Gastroesophageal sphincter (tissue), 4 donors: Measurements from ENCODE around the gene STARD13. TPM values are rescaled to one million over a fixed set of nuclear protein-coding genes. Genes with fewer than 3 reads are reported as not detected.

Source experiments
- ATAC-seq: fragments of 150-250 bp; one replicate; pipeline ENCODE4 v1.9.1; 2016; ENCODE audit warnings: mild to moderate bottlenecking, moderate library complexity
- H3K27ac ChIP-seq, 4 donors: fragments of 200-600 bp; sonication (generic) in 3 of 4; 1 replicate in 3 of 4; 2 replicates in 1 of 4; pipeline ENCODE4 v1.5.1; 2016 to 2019
- H3K27me3 ChIP-seq: fragments of 200-600 bp; sonication (generic); one replicate; pipeline ENCODE4 v1.5.1; 2019
- H3K36me3 ChIP-seq, 2 donors: fragments of 200-600 bp; sonication (generic); one replicate each; pipeline ENCODE4 v1.5.1; 2019; ENCODE audit warnings: control low read depth in 1 of 2
- H3K4me1 ChIP-seq, 3 donors: fragments of 200-600 bp; sonication (generic); 1 replicate in 2 of 3; 2 replicates in 1 of 3; pipeline ENCODE4 v1.5.1; 2016 to 2019; ENCODE audit warnings: control low read depth in 2 of 3
- H3K4me3 ChIP-seq, 2 donors: fragments of 200-600 bp; sonication (generic); one replicate each; pipeline ENCODE4 v1.5.1; 2019; ENCODE audit warnings: mild to moderate bottlenecking in 1 of 2, moderate library complexity in 1 of 2
- H3K9me3 ChIP-seq, 3 donors: fragments of 200-600 bp; sonication (generic); one replicate each; pipeline ENCODE4 v1.5.1; 2017 to 2019; ENCODE audit warnings: control low read depth in 2 of 3
- CTCF ChIP-seq, 4 experiments: fragments of 200-600 bp in 2 of 4; fragments of 450-650 bp in 2 of 4; sonication (generic) in 1 of 4; IDR thresholded peaks; one replicate each; pipeline ENCODE4 v1.5.1; 2017 to 2019; ENCODE audit warnings: antibody characterized with exemption in 4 of 4, mild to moderate bottlenecking in 2 of 4, moderate library complexity in 2 of 4
- EP300 ChIP-seq: sonication (generic); formaldehyde crosslinking; IDR thresholded peaks from one replicate; pipeline ENCODE4 v1.6.1; 2017; ENCODE audit warnings: antibody characterized with exemption, mild to moderate bottlenecking
- POLR2A ChIP-seq, 2 donors: fragments of 450-650 bp; IDR thresholded peaks; one replicate each; pipeline ENCODE4 v1.6.1; 2017; ENCODE audit warnings: antibody characterized with exemption in 2 of 2, mild to moderate bottlenecking in 2 of 2, moderate library complexity in 1 of 2
- POLR2AphosphoS5 ChIP-seq: sonication (generic); formaldehyde crosslinking; IDR thresholded peaks from one replicate; pipeline ENCODE4 v1.6.1; 2017; ENCODE audit warnings: antibody characterized with exemption
- WGBS, 2 donors: methylation state at CpG; one replicate each; pipeline ENCODE4 v1.1.5; 2018; ENCODE audit warnings: low coverage in 1 of 2; 5-methylcytosine and 5-hydroxymethylcytosine counted together
- total RNA-seq, 4 donors: library from RNA; depleted of rRNA; stranded (reverse); fragments of >200 nt; gene quantifications; one replicate each; pipeline ENCODE4 v1.1.0, GENCODE V29; 2016

Gene STARD13
- total RNA-seq, 4 donors from 2014 or later: 46.2 to 63.3 (median 49.3) TPM

- WGBS, 2 donors: 38 to 39% methylated on average over 3 of the region's 3 CpGs
- Histone ChIP-seq H3K27ac (peak overlapping the region; percentile 83 to 90 (median 86)), H3K4me1 (peaks cover 12 to 76% (median 29%) of the 10 kb centered on the region in 3 donors), H3K27me3 (no peaks in the 10 kb centered on the region), H3K4me3 (no peak overlapping the region), H3K36me3 (no peaks in the 10 kb centered on the region), H3K9me3 (no peaks in the 10 kb centered on the region)
- peak; percentile 63 for ATAC-seq
- TF ChIP-seq CTCF (IDR thresholded peaks at IDR 0.05): no peak
- peak; percentile 16 for TF ChIP-seq POLR2AphosphoS5
- no peak for TF ChIP-seq POLR2A (IDR thresholded peaks at IDR 0.05)
- TF ChIP-seq EP300: no peak
Measured at GRCh38 chr13:33207615-33207961, 78.0 kb downstream of the STARD13 start.

- Histone ChIP-seq H3K9me3 (no peaks in the 10 kb centered on the region), H3K4me1 (peaks cover 12 to 78% (median 29%) of the 10 kb centered on the region in 3 donors), H3K4me3 (no peak overlapping the region), H3K27ac (peak overlapping the region; percentile 83 to 90 (median 86)), H3K27me3 (no peaks in the 10 kb centered on the region), H3K36me3 (no peaks in the 10 kb centered on the region)
- WGBS, 2 donors: 53 to 71% methylated on average over 5 of the region's 5 CpGs
- no peak for ATAC-seq
- TF ChIP-seq POLR2AphosphoS5 (no peak), CTCF (IDR thresholded peaks at IDR 0.05) (no peak), EP300 (no peak), POLR2A (IDR thresholded peaks at IDR 0.05) (no peak)
Measured at GRCh38 chr13:33206945-33207614, 78.5 kb downstream of the STARD13 start.

- ATAC-seq: no peak
- no peak overlapping the region for H3K4me3 ChIP-seq
- no peaks in the 10 kb centered on the region for H3K9me3 ChIP-seq
- H3K4me1 ChIP-seq: peaks cover 12 to 84% (median 29%) of the 10 kb centered on the region in 3 donors
- H3K27ac ChIP-seq: peak overlapping the region; percentile 83 to 90 (median 86)
- H3K27me3 ChIP-seq: no peaks in the 10 kb centered on the region
- no peaks in the 10 kb centered on the region for H3K36me3 ChIP-seq
- 67 to 70% methylated on average over 2 to 3 of the region's 3 CpGs for WGBS, 2 donors
- TF ChIP-seq CTCF (IDR thresholded peaks at IDR 0.05): no peak
- TF ChIP-seq EP300: no peak
- TF ChIP-seq POLR2AphosphoS5: no peak
- TF ChIP-seq POLR2A (IDR thresholded peaks at IDR 0.05): no peak
Measured at GRCh38 chr13:33206425-33206824, 79.1 kb downstream of the STARD13 start.

GRCh38 chr13:33205804-33206221, 79.7 kb downstream of the STARD13 start:
- H3K36me3 ChIP-seq: no peaks in the 10 kb centered on the region
- peaks cover 12 to 90% (median 29%) of the 10 kb centered on the region in 3 donors for H3K4me1 ChIP-seq
- no peaks in the 10 kb centered on the region for H3K27me3 ChIP-seq
- no peak for ATAC-seq
- WGBS, 2 donors: 0 to 4% methylated on average over 3 to 6 of the region's 6 CpGs
- H3K9me3 ChIP-seq: no peaks in the 10 kb centered on the region
- H3K27ac ChIP-seq: peak overlapping the region; percentile 83 to 90 (median 86)
- H3K4me3 ChIP-seq: peak overlapping the region; percentile 50 to 81
- TF ChIP-seq CTCF (IDR thresholded peaks at IDR 0.05): no peak
- TF ChIP-seq EP300: no peak
- no peak for TF ChIP-seq POLR2A (IDR thresholded peaks at IDR 0.05)
- no peak for TF ChIP-seq POLR2AphosphoS5

GRCh38 chr13:33205224-33205623, 80.3 kb downstream of the STARD13 start:
- 7 to 13% methylated on average over 4 of the region's 4 CpGs for WGBS, 2 donors
- Histone ChIP-seq H3K9me3 (no peaks in the 10 kb centered on the region), H3K4me1 (peaks cover 12 to 95% (median 29%) of the 10 kb centered on the region in 3 donors), H3K4me3 (peak overlapping the region; percentile 50 to 81), H3K27ac (peak overlapping the region; percentile 83 to 90 (median 86)), H3K36me3 (no peaks in the 10 kb centered on the region), H3K27me3 (no peaks in the 10 kb centered on the region)
- no peak for ATAC-seq
- TF ChIP-seq POLR2A (IDR thresholded peaks at IDR 0.05): no peak
- TF ChIP-seq CTCF (IDR thresholded peaks at IDR 0.05): no peak
- no peak for TF ChIP-seq POLR2AphosphoS5
- no peak for TF ChIP-seq EP300
